ENCODE results near the gene TMEM255B.
"Not testable (repeated sequence)": the region's sequence is repeated elsewhere in the genome, so short reads cannot be mapped to it uniquely, and the experiment has no call there.

The TMEM255B gene

DNA sequence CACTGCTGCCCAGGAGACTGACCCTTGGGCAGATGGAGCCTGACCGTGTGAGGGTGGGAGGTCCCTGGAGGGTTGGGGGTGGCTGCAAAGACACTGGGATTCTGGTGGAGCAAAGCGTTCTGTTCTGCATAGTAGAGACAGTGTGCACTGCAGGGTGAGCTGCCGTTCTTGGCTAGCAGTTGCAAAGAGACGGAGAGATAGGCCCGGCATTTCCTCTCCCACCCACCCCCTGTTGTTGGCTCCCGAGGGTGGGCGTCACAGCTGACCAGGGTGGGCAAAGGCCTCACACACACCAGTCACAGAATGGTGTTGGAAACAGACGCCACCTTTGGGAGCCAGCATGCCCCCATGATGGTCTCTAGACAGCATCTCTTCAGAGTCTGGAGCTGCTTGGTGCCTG is 11.4 kb downstream of the TMEM255B start:
- no peak for DNase-seq

- DNase-seq, result no peak
Measured at GRCh38 chr13:113770937-113771336, 11.9 kb downstream of the TMEM255B start.

DNA sequence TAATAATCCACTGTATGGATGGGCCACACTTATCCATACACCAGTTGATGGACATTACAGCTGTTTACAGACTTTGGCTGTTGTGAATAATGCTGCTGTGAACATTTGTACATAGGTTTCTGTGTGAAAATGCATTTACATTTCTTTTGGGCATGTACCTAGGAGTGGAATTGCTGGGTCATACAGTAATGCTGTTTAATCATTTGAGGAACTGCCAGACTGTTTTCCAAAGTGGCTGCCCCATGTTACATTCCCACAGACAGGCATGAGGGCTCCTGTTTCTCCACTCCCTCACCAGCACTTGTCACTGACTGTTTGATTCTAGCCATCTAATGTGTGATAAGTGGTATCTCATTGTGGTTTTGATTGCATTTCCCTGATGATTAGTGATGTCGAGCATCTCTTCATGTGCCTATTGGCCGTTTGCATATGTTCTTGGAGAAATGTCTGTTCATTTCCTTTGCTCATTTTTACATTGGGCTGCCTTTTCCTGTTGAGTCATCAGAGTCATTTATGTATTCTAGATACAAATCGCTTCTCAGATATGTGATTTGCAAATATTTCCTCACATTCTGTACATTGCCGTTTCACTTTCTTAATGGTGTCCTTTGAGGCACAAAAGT is 12.8 kb downstream of the TMEM255B start:
- no peak for DNase-seq

- no peak for DNase-seq
Measured at GRCh38 chr13:113774177-113775107, 15.4 kb downstream of the TMEM255B start.

DNA sequence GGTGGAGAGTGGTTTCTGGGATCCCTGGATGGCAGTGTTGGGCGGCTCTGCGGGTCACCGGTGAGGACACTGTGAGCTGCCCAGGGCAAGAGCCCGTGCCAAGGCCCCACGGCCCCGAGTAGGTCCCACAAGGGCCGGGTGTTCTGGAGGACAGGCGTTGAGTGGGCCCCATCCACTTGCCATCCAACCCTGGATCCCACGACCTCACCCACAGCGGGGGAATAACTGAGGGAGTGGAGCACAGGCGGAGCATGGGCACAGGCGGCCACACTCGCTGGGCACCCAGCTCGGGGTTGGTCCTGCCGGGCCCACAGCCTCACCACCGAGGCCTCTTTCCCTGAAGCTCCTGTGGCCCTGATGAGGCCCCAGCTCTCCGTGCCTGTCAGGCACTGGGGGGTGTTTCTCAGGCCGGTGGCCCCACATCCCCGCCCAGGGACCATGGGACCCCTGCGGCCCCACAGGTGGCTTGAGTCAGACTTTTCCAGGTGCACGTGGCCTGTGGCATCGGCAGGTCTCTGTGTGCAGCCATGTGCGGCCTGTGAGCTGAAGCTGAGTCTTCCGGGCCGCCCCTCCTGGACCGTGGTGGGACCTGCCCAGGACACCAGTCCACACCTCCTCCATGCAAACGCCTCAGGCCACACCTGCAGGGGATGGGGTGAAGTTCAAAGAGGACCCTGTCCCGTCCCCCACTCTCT is 16.6 kb downstream of the TMEM255B start:
- no peak for DNase-seq

- no peak for DNase-seq
Measured at GRCh38 chr13:113776231-113777125, 17.5 kb downstream of the TMEM255B start.

GRCh38 chr13:113777311-113778260 is 18.6 kb downstream of the TMEM255B start:
- DNase-seq, result no peak

GRCh38 chr13:113781571-113781970 is 22.5 kb downstream of the TMEM255B start:
- DNase-seq, result no peak

DNA sequence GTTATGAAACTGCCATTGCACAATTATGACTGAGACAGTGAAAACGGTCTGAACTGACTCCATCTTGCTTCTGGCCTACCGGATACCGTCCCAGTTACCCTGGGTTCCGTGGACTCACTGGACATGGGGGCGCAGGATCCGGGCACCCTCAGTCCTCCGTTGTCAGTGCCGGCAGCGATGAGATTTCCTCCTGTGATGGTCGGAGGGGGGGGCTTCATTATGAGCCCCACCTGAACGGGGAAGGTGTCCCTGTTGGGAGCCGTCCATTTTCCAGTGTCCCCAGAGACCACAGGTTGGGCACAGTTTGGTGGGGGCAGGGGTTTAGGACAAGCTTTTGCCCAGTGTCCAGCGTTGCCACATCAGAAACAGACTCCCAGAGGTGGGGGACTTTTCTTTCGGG is 23.4 kb downstream of the TMEM255B start:
- DNase-seq, result no peak

GRCh38 chr13:113783200-113783881 is 24.3 kb downstream of the TMEM255B start:
- DNase-seq, result no peak

DNA sequence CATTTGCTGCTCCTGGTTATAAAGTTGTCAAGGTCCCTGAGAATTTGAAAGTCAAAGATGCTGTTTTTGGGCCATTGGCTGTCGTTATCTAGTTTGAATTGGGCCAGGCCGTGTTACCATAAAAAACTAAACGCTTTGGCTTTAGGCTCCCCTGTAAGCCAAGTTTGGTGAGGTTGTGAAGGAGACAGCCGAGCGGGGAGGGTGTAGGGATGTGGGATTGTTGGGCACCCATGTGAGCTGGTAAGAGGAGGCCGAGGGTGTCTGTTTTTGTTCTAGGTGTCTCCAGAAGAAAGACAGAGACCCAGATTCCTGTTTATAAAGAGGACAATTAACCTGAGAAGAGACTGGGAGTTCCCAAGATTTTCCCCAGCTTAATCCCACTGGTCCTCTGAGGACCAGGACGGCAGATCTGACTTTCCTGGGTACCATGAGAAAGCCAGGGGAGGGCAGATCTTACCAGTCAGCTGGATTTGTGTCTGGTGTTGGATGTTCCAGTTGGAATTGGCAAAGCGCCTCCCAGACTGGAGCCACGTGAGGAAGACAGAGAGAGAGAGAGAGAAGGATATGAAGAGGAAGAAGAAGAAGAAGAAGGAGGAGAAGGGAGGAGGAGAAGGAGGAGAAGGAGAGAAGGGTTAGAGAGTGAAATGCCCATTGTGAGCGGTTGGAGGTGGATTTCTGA is 25.1 kb downstream of the TMEM255B start:
- no peak for DNase-seq

- no peak for DNase-seq
Measured at GRCh38 chr13:113784645-113785024, 25.6 kb downstream of the TMEM255B start.

- DNase-seq, result no peak
Measured at GRCh38 chr13:113785051-113786010, 26.3 kb downstream of the TMEM255B start.

GRCh38 chr13:113786262-113786841 is 27.3 kb downstream of the TMEM255B start:
- no peak for DNase-seq

- DNase-seq, result no peak
Measured at GRCh38 chr13:113787694-113788093, 28.7 kb downstream of the TMEM255B start.

DNA sequence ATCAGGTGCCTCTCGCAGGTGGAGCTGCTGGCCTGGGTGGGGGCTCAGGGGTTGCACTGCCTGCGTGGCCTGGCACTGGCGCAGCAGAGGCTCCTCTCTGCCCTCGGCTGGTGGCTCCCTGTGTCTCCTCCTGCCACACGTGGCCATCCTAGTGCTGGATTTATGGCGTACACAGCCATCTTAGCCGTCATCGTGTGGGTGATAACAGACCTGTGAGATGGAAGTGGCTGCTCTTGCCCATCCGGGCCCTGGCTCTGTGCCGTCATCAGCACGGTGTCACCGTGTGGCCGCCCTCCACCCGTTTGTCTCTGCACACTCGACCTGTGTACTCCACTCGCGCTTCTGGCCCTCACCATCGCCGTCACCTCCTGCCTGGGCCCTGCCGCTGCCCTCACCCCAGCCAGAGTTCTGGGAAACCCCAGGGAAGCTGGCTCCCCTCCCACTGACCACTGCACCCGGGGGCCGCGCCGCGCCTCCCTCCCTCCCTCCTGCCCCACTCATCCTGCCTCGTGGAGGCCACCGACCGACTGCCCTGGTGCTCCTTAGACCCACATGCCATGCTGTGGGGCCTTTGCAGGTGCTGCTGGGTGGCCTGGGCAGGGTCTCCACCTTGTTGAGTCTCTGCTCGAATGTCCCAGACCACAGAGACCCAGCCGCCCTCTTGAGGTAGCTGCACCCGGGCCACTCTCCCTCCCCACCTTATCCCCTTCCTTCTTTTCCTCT is 29.5 kb downstream of the TMEM255B start:
- no peak for DNase-seq

DNA sequence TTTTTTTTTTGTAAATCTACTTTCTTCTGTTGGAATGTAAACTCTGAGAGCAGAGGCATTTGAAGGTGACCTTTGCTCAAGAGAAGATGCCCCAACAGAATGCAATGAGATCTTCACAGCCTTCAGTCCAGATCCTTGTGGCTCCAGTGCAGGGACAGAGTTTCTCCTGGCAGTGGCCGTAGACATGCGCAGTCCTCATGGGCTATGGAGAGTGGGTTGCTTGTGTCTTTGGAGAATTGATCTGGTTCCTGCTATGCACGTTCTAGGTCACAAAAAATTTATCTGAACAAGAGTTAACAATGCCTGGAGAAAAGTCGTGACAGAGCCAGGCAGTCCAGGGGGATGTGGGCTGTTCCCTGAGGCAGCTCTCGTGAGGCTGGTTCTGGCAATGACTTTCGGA is 30.1 kb downstream of the TMEM255B start:
- no peak for DNase-seq

- not testable (repeated sequence) for DNase-seq
Measured at GRCh38 chr13:113789931-113790330, 30.9 kb downstream of the TMEM255B start.
